K562 (cell line): ENCODE results near the gene RILP. TPM values are rescaled to one million over a fixed set of nuclear protein-coding genes. Genes with fewer than 3 reads are reported as not detected.

Experiments used
- BRD4 ChIP-seq: fragments of 200-600 bp; sonication (generic); IDR thresholded peaks from 2 replicates; pipeline ENCODE4 v1.6.1; 2017; ENCODE audit warnings: inconsistent platforms
- CAMTA2 ChIP-seq: fragments of 250-450 bp; sonication (Bioruptor Pico); conservative IDR thresholded peaks from 2 replicates; pipeline ENCODE4 v1.5.1; 2022
- CBX8 ChIP-seq: fragments of 200-600 bp; sonication (generic); IDR thresholded peaks from 2 replicates; pipeline ENCODE4 v1.6.1; 2012; ENCODE audit warnings: borderline replicate concordance, mixed run types, low read depth, mild to moderate bottlenecking, moderate library complexity, mixed read lengths, low read length, control low read depth, inconsistent platforms; ENCODE audit not compliant: poor library complexity, severe bottlenecking; ENCODE audit errors: extremely low read depth
- CEBPZ ChIP-seq: fragments of 150-350 bp; IDR thresholded peaks from 2 replicates; pipeline ENCODE4 v1.6.1; 2014; ENCODE audit warnings: low read depth, mild to moderate bottlenecking, low read length, borderline replicate concordance
- E2F3 ChIP-seq: fragments of 250-450 bp; sonication (Bioruptor Pico); IDR thresholded peaks from 2 replicates; pipeline ENCODE4 v1.4.0; 2020; ENCODE audit warnings: mild to moderate bottlenecking
- NRF1 ChIP-seq, 2 experiments: fragments of 450-650 bp; IDR thresholded peaks in 1 of 2; conservative IDR thresholded peaks in 1 of 2; 2 replicates each; pipeline ENCODE4 v1.6.1; 2014; ENCODE audit warnings: mild to moderate bottlenecking in 2 of 2
- TGIF2 ChIP-seq: sonication (generic); formaldehyde crosslinking; IDR thresholded peaks from 2 replicates; pipeline ENCODE4 v1.8.1; 2022; ENCODE audit warnings: mild to moderate bottlenecking, missing genetic modification reagents, moderate library complexity
- ZNF3 ChIP-seq: fragments of 250-450 bp; sonication (Bioruptor Pico); IDR thresholded peaks from 2 replicates; pipeline ENCODE4 v1.5.0; 2021; ENCODE audit warnings: mild to moderate bottlenecking, moderate library complexity
- ZNF740 ChIP-seq, 3 experiments: fragments of 200-800 bp in 1 of 3; sonication (Bioruptor generic) in 1 of 3; sonication (generic) in 1 of 3; formaldehyde crosslinking in 1 of 3; IDR thresholded peaks; 2 replicates each; pipeline versions ENCODE4 v1.6.1 to v1.8.0; 2016 to 2022; ENCODE audit warnings: mild to moderate bottlenecking in 2 of 3, missing compliant biosample characterization in 2 of 3, missing genetic modification characterization in 2 of 3, missing genetic modification reagents in 1 of 3
- polyA plus RNA-seq, 8 experiments: library from polyadenylated mRNA; depleted of rRNA in 4 of 8; stranded (reverse) in 5 of 8; unstranded in 3 of 8; fragments of >200 nt; fragmentation: Nextera tagmentation in 2 of 8; fragmentation: Illumina TruSeq in 1 of 8; extraction: Ambion mirVana in 2 of 8; extraction: Trizol in 1 of 8; gene quantifications; 2 replicates each; pipeline versions ENCODE4 v1.2.1 to v1.2.3, GENCODE V29; 2011 to 2014; ENCODE audit warnings: inconsistent platforms in 1 of 8, missing spikeins in 1 of 8
- total RNA-seq, 7 experiments: library from RNA; depleted of rRNA in 6 of 7; stranded (reverse); fragments of >200 nt in 6 of 7; fragmentation: Illumina TruSeq in 2 of 7; extraction: Trizol in 2 of 7; gene quantifications; 2 replicates each; pipeline versions ENCODE4 v1.2.1 to v1.2.3, GENCODE V29; 2011 to 2021; ENCODE audit warnings: low replicate concordance in 1 of 7

The RILP gene
- total and polyA plus RNA-seq, 9 of the 15 experiments (the other 6 are each of a cell fraction or from before 2014, with no cell fraction given), result 0.75 to 54.9 (median 27.8) TPM

DNA sequence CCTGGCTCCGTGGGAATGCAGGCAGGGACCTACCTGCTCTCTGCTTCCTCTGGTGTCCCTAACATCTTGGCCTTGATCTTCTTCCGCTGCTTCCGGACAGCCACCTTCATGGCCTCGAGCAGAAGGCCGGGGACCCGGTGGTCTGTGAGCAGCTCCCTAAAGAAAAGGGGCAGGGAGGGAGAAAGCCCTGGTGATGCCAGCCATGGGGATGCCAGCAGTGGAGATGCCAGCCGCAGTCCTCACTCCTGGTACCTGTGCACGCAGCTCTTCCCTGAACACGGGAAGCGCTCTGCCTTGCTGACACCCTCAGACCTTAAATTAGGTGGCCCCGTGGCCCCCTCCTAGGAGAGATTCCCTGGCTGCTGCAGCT is 1.9 kb downstream of the RILP start (continued):
- TF ChIP-seq CEBPZ (no peak), ZNF740 (CRISPR knock-in tag; IDR thresholded peaks at IDR 0.05) (no peak), ZNF740 (tag; IDR thresholded peaks at IDR 0.05) (no peak), CBX8 (no peak), BRD4 (no peak), TGIF2 (no peak), ZNF3 (CRISPR knock-in tag) (no peak), NRF1 (conservative IDR thresholded peaks at IDR 0.05 in 1 of 2, IDR thresholded peaks at IDR 0.05 in 1 of 2) (no peak), CAMTA2 (no peak), E2F3 (CRISPR knock-in tag) (no peak)
